IgD-negative memory B cell (primary cell): ENCODE results near the gene SLC25A17. TPM values are rescaled to one million over a fixed set of nuclear protein-coding genes. Genes with fewer than 3 reads are reported as not detected.

Source experiments
- H3K27ac Mint-ChIP-seq, 3 donors: one replicate each; pipeline ENCODE4 v1.8.0; 2020 to 2022; ENCODE audit warnings: mild to moderate bottlenecking in 3 of 3, mixed read lengths in 3 of 3, moderate library complexity in 1 of 3
- H3K27me3 Mint-ChIP-seq: one replicate; pipeline ENCODE4 v1.8.0; 2021; ENCODE audit warnings: mixed read lengths
- H3K36me3 Mint-ChIP-seq: one replicate; pipeline ENCODE4 v1.8.0; 2020; ENCODE audit warnings: mild to moderate bottlenecking, mixed read lengths
- H3K4me1 Mint-ChIP-seq, 3 donors: one replicate each; pipeline ENCODE4 v1.8.0; 2020 to 2022; ENCODE audit warnings: mixed read lengths in 3 of 3, mild to moderate bottlenecking in 1 of 3
- H3K4me3 Mint-ChIP-seq, 4 donors: one replicate each; pipeline ENCODE4 v1.8.0; 2020 to 2022; ENCODE audit warnings: mild to moderate bottlenecking in 4 of 4, mixed read lengths in 4 of 4, moderate library complexity in 3 of 4
- H3K9me3 Mint-ChIP-seq, 3 donors: one replicate each; pipeline ENCODE4 v1.8.0; 2020 to 2021; ENCODE audit warnings: mixed read lengths in 3 of 3, mild to moderate bottlenecking in 1 of 3
- polyA plus RNA-seq: library from polyadenylated mRNA; unstranded; fragments of 300-500 nt; fragmentation: Illumina TruSeq; gene quantifications from one replicate; pipeline ENCODE4 v1.2.3, GENCODE V29; 2021

Gene SLC25A17
- polyA plus RNA-seq, 1 donor from 2014 or later = 19.1 TPM

DNA sequence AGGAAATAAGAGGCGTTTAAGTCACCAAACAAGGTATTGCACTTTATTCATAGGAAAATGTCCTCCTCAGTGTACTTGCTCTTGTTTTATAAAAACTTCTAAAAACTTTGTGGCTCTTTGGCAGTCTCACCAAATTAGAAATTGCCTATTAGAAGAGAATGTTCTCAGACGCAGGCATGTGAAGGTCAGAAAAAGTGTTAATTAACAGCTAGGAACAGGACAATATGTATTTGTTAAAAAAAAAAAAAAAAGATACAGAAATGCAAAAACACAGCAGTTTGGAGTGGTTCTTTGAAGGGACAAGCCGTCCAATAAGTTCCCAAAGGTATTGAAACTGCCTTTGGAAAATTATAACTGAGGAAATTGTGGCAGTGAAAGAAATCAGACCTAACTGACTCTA is 67.9 kb downstream of the SLC25A17 start:
- Mint-ChIP-seq H3K4me1 (no peaks in the 10 kb centered on the region), H3K36me3 (peaks cover 2% of the 10 kb centered on the region), H3K27me3 (peaks cover 2% of the 10 kb centered on the region), H3K4me3 (no peak overlapping the region), H3K9me3 (peaks cover 0 to 5% (median 2%) of the 10 kb centered on the region in 3 donors), H3K27ac (no peak overlapping the region)

- peak overlapping the region in 1 of 3 donors; percentile 11 for H3K27ac Mint-ChIP-seq
- no peaks in the 10 kb centered on the region for H3K4me1 Mint-ChIP-seq
- peaks cover 2% of the 10 kb centered on the region for H3K36me3 Mint-ChIP-seq
- H3K27me3 Mint-ChIP-seq = peaks cover 2% of the 10 kb centered on the region
- H3K9me3 Mint-ChIP-seq = peaks cover 0 to 5% (median 2%) of the 10 kb centered on the region in 3 donors
- no peak overlapping the region for H3K4me3 Mint-ChIP-seq
Observed at GRCh38 chr22:40749829-40750228, 69.3 kb downstream of the SLC25A17 start.

DNA sequence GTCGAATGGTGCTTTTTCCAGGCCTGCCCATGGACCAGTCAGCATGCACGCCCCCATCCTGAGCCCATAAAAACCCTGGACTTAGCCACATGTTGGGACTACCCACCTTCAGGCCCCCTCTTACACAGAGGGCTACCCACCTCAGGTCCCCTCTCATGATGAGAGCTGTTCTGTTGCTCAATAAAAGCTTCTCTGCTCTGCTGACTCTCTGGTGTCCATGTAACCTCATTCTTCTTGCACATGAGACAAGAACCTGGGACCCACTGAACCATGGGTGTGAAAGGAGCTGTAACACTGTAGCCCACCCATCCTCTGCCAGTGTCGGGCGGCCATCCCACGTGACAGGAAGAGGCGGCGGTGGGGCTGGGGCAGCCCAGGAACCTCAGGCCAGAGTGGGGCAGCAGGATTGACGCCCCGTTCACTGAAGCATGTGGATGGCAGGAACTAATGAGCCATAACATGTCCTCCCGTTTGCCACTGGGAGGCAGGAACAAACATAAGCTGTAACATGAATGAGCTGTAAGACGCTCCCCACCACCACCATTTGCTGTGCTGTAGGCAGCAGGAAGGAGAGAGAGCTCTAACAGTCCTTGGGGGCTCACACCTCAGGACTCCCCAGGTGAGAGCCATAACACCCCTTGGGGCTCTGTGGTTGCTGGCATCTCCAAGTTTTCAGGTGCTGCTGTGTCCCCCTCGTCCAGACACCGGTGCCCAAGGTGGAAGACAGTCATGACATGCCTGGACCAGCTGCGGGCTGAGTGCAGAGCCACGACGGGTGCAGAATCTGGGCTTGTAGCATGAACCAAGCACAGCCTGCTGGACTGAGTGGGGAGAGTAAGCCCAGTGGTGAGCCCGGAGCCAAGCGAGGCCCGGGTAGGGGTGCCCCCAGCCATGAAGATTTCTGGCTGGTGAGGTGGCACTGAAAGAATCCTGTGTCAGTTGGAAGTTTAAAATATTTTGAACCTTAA is 70.5 kb downstream of the SLC25A17 start:
- Mint-ChIP-seq H3K9me3 (peaks cover 0 to 5% (median 2%) of the 10 kb centered on the region in 3 donors), H3K27ac (no peak overlapping the region), H3K4me3 (no peak overlapping the region), H3K4me1 (no peaks in the 10 kb centered on the region), H3K36me3 (peaks cover 2% of the 10 kb centered on the region), H3K27me3 (peaks cover 2% of the 10 kb centered on the region)

DNA sequence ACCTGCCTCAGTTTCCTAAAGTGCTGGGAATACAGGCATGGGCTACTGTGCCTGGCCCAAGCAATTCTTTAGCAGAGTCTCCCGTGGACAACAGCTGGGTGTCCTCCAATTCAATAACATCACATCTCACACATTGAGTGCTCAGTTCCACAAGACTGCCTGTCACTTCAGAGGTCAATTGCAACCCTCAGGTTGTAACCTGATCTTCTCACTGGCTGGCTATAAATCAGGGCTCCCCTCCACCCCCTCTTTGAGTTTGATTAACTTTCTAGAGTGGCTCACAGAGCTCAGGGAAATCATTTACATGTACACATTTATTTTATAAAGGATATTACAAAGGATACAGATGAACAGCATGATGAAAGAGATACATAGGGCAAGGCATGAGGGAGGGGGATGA is 71.8 kb downstream of the SLC25A17 start:
- peaks cover 0 to 5% (median 2%) of the 10 kb centered on the region in 3 donors for H3K9me3 Mint-ChIP-seq
- no peak overlapping the region for H3K4me3 Mint-ChIP-seq
- H3K27ac Mint-ChIP-seq = no peak overlapping the region
- H3K36me3 Mint-ChIP-seq = peaks cover 2% of the 10 kb centered on the region
- H3K4me1 Mint-ChIP-seq = no peaks in the 10 kb centered on the region
- peaks cover 2% of the 10 kb centered on the region for H3K27me3 Mint-ChIP-seq

- Mint-ChIP-seq H3K27me3 (peaks cover 2% of the 10 kb centered on the region), H3K36me3 (peaks cover 2% of the 10 kb centered on the region), H3K27ac (no peak overlapping the region), H3K9me3 (peaks cover 0 to 5% (median 2%) of the 10 kb centered on the region in 3 donors), H3K4me1 (no peaks in the 10 kb centered on the region), H3K4me3 (no peak overlapping the region)
Observed at GRCh38 chr22:40746428-40747220, 72.5 kb downstream of the SLC25A17 start.

DNA sequence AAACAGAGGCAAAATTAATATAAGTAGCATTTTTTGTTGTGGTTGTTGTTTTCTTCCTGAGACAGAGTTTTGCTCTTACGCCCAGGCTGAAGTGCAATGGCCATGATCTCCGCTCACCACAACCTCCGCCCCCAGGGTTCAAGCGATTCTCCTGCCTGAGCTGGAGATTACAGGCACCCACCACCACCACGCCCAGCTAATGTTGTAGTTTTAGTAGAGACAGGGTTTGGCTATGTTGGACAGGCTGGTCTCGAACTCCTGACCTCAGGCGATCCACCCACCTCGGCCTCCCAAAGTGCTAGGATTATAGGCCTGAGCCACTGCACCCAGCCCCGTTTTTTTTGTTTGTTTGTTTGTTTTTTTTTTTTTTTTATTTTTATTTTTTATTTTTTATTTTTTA is 75.4 kb downstream of the SLC25A17 start:
- Mint-ChIP-seq H3K9me3 (peaks cover 0 to 5% (median 2%) of the 10 kb centered on the region in 3 donors), H3K4me3 (no peak overlapping the region), H3K36me3 (no peaks in the 10 kb centered on the region), H3K27me3 (no peaks in the 10 kb centered on the region), H3K4me1 (no peaks in the 10 kb centered on the region), H3K27ac (no peak overlapping the region)

- Mint-ChIP-seq H3K4me1 (no peaks in the 10 kb centered on the region), H3K4me3 (no peak overlapping the region), H3K9me3 (no peaks in the 10 kb centered on the region), H3K27ac (no peak overlapping the region), H3K36me3 (no peaks in the 10 kb centered on the region), H3K27me3 (no peaks in the 10 kb centered on the region)
Observed at GRCh38 chr22:40741116-40741515, 78.0 kb downstream of the SLC25A17 start.

GRCh38 chr22:40739721-40740120 is 79.4 kb downstream of the SLC25A17 start:
- Mint-ChIP-seq H3K4me3 (no peak overlapping the region), H3K4me1 (no peaks in the 10 kb centered on the region), H3K9me3 (no peaks in the 10 kb centered on the region), H3K27ac (no peak overlapping the region), H3K27me3 (no peaks in the 10 kb centered on the region), H3K36me3 (no peaks in the 10 kb centered on the region)

GRCh38 chr22:40733919-40734318 is 85.2 kb downstream of the SLC25A17 start:
- Mint-ChIP-seq H3K4me3 (no peak overlapping the region), H3K4me1 (peaks cover 2 to 5% (median 3%) of the 10 kb centered on the region in 3 donors), H3K9me3 (no peaks in the 10 kb centered on the region), H3K27ac (peak overlapping the region in 1 of 3 donors; percentile 26), H3K36me3 (no peaks in the 10 kb centered on the region), H3K27me3 (peaks cover 2% of the 10 kb centered on the region)

GRCh38 chr22:40732999-40733292 is 86.2 kb downstream of the SLC25A17 start:
- Mint-ChIP-seq H3K4me3 (peak overlapping the region in 2 of 4 donors; percentile 45 to 52), H3K27ac (no peak overlapping the region)

DNA sequence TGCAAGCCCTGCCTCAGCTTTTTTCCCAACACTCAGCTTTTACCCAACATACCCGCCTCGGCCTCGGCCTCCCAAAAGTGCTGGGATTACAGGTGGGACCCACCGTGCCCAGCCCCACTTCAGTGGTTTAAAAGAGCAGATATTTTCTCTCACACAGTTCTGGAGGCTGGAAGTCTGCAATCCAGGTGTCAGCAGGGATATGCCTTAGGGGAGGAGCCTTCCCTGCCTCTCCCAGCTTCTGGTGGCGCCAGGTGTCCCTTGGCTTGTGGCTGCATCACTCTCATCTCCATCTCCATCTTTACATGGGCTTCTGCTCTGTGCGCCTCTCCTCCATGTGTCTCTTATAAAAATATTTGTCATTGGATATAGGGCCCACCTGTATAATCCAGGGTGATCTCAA is 89.9 kb downstream of the SLC25A17 start:
- no peak overlapping the region for H3K4me3 Mint-ChIP-seq
- no peaks in the 10 kb centered on the region for H3K9me3 Mint-ChIP-seq
- H3K4me1 Mint-ChIP-seq = peaks cover 8 to 10% (median 9%) of the 10 kb centered on the region in 3 donors
- H3K36me3 Mint-ChIP-seq = no peaks in the 10 kb centered on the region
- H3K27me3 Mint-ChIP-seq = peaks cover 2% of the 10 kb centered on the region
- H3K27ac Mint-ChIP-seq = no peak overlapping the region

More at GRCh38 chr22:40732999-40733292, 86.2 kb downstream of the SLC25A17 start:
- Mint-ChIP-seq H3K27me3 (peaks cover 2% of the 10 kb centered on the region), H3K4me1 (peaks cover 3 to 6% (median 5%) of the 10 kb centered on the region in 3 donors), H3K9me3 (no peaks in the 10 kb centered on the region), H3K36me3 (no peaks in the 10 kb centered on the region)

GRCh38 chr22:40728731-40729189 is 90.4 kb downstream of the SLC25A17 start:
- Mint-ChIP-seq H3K27ac (no peak overlapping the region), H3K27me3 (peaks cover 2% of the 10 kb centered on the region), H3K36me3 (no peaks in the 10 kb centered on the region), H3K9me3 (no peaks in the 10 kb centered on the region), H3K4me1 (peaks cover 8 to 10% (median 9%) of the 10 kb centered on the region in 3 donors), H3K4me3 (peak overlapping the region in 2 of 4 donors; percentile 81 to 82)

GRCh38 chr22:40727964-40728615 is 91.1 kb downstream of the SLC25A17 start:
- no peak overlapping the region for H3K27ac Mint-ChIP-seq
- no peaks in the 10 kb centered on the region for H3K9me3 Mint-ChIP-seq
- peaks cover 8 to 10% (median 9%) of the 10 kb centered on the region in 3 donors for H3K4me1 Mint-ChIP-seq
- peaks cover 2% of the 10 kb centered on the region for H3K27me3 Mint-ChIP-seq
- H3K36me3 Mint-ChIP-seq = no peaks in the 10 kb centered on the region
- H3K4me3 Mint-ChIP-seq = no peak overlapping the region

GRCh38 chr22:40727070-40727963 is 91.8 kb downstream of the SLC25A17 start:
- Mint-ChIP-seq H3K27ac (no peak overlapping the region), H3K36me3 (no peaks in the 10 kb centered on the region), H3K4me3 (peak overlapping the region in 2 of 4 donors; percentile 10 to 82), H3K27me3 (peaks cover 2% of the 10 kb centered on the region), H3K4me1 (peaks cover 5 to 9% (median 6%) of the 10 kb centered on the region in 3 donors), H3K9me3 (no peaks in the 10 kb centered on the region)
